Measurements from ENCODE around the gene CYGB.

DNA sequence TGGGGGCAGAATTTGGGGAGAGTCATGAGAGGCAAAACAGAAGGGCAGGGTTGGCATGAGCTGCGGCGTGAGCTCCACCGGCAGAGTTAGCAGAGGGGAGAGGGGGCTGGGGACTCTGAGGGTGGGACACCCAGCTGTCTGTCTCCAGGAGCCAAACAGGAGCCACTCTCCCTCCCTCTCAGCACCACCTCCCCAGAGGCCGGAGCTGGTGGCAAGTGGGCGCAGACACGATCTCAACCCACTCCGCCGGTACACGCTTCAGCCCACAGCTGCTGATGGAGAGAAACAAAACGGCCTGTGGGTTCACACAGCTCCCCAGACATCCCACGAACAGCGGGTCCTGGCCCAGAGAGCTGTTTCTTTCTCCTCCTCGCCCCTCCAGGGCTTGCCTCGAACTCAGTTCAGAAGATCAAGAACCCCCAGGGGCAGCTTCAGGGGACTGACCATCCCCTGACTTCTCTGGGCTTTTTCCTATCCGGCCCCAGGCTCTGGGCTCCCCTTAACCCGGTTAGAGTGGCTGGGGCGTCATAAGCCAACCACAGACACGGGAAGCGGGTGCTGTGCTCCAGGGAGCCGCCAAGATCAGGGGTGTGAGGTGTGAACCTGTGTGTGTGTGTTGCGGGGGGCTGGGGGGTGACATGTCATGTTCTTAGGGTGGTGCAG, 43.9 kb downstream of the CYGB start:
- TF ChIP-seq, protein P1, sequence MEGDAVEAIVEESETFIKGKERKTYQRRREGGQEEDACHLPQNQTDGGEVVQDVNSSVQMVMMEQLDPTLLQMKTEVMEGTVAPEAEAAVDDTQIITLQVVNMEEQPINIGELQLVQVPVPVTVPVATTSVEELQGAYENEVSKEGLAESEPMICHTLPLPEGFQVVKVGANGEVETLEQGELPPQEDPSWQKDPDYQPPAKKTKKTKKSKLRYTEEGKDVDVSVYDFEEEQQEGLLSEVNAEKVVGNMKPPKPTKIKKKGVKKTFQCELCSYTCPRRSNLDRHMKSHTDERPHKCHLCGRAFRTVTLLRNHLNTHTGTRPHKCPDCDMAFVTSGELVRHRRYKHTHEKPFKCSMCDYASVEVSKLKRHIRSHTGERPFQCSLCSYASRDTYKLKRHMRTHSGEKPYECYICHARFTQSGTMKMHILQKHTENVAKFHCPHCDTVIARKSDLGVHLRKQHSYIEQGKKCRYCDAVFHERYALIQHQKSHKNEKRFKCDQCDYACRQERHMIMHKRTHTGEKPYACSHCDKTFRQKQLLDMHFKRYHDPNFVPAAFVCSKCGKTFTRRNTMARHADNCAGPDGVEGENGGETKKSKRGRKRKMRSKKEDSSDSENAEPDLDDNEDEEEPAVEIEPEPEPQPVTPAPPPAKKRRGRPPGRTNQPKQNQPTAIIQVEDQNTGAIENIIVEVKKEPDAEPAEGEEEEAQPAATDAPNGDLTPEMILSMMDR (IDR thresholded peaks at IDR 0.05), result no peak
- TF ChIP-seq POLR2AphosphoS5 (IDR thresholded peaks at IDR 0.05) (no peak), POLR2A (IDR thresholded peaks at IDR 0.05) (no peak), EP300 (IDR thresholded peaks at IDR 0.05) (no peak)

Measured in gastroesophageal sphincter (tissue), 3 donors.